HK-2 (cell line): ENCODE measurements around the gene PRMT3.
"Not testable (repeated sequence)": the region's sequence is repeated elsewhere in the genome, so short reads cannot be mapped to it uniquely, and the experiment has no call there.

ENCODE experiments used
- DNase-seq: peaks from one replicate; pipeline ENCODE4 v3.0.0-alpha.2; 2018; ENCODE audit not compliant: unreplicated experiment

Gene PRMT3

DNA sequence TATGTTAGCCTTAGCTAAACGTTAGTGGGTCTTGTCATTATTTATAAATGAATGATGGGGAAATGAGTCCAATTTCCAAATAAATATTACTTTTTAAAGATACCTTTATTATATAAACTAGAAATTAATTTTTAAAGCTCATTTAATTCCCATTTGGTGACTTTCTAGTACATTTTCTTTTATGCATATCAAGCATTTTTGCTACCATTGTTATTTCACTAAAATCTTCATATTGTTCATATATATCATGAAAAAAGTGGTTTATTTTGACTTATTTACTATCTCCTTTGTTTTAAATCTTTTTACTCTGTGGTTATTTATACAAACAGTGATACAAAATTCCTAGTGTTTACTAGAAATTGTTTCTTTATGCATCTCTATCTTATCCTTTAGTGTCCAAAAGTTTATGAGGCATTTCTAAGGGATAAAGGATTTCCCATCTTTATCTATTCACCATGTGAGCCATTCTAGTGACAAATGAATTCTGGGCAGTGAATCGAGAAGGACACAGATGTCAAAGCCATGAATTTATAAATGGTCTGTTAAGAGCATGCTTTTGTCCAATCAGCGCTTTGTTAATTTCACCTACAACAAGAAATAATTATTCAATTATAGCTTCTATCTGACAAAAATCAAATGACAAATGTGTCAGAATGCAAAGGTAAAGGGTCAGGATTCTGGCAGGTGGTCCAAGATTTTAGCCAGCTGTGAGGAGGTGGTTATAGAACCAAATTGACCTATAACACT is 70.6 kb downstream of the PRMT3 start:
- no peak for DNase-seq

DNA sequence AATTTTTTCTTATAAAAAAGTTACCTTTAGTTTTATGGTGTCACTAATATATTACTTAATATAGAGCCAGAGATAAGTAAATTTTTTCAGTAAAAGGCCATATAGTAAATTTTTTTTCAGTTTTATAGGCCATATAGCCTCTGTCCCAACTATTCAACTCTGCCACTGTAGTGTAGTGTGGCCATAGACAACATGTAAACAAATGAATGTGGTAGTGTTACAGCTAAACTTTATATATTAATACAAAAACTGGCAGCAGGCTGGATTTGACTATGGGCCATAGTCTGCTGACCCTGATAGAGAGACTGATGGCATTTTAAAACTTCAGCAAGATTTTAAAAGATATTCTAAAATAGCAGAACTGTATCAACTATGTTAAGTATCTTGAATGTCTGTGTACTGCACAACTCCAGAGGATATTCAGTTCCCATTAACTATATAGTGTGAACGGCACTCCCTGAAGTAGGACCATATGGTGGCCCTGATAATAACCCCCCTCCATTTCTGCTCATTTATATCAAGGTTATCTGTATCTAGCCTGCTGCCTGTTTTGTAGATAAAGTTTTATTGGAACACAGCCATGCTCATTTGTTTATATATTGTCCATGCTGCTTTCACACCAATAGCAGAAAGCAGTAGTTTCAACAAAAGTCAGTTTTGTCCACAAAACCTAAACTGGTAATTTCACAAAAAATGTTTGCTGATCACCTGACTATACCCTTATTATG is 71.6 kb downstream of the PRMT3 start:
- no peak for DNase-seq

DNA sequence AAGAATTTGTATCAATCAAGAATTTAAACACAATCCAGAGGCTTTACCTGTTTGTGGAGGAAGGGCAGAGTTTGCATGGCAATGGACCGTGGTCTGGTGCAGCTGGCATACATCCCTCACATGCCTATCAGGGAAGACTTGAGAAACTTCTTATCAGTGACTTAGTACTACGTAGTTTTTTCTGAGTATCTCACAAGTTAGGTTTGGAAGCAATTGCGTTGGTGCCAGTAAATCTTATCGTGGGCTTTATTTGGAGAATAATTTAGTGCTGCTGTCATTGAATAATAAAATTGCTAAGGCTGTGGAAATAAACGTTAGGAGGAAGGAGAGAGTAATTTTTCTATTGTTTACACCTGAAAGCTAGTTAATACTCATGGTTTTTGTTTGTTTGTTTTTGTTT is 72.3 kb downstream of the PRMT3 start:
- DNase-seq = no peak

DNA sequence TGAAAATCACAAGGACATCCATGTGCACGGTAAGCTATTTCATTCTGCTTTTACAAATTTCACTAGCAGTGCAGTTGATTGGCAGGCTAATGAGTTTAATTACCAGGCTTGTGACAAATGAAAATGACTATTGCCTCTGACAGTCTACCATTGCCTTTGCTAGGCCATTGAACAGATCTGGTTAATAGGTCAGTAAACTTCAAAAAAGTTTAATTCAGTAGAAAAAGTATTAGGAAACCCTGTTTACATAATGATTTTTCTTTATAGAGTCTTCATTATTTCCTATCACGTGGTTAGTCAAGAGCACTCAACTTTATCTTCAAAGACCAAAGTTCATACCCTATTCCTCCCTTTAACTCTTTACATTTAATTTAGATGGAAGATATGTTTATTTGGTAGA is 77.0 kb downstream of the PRMT3 start:
- DNase-seq = no peak

DNA sequence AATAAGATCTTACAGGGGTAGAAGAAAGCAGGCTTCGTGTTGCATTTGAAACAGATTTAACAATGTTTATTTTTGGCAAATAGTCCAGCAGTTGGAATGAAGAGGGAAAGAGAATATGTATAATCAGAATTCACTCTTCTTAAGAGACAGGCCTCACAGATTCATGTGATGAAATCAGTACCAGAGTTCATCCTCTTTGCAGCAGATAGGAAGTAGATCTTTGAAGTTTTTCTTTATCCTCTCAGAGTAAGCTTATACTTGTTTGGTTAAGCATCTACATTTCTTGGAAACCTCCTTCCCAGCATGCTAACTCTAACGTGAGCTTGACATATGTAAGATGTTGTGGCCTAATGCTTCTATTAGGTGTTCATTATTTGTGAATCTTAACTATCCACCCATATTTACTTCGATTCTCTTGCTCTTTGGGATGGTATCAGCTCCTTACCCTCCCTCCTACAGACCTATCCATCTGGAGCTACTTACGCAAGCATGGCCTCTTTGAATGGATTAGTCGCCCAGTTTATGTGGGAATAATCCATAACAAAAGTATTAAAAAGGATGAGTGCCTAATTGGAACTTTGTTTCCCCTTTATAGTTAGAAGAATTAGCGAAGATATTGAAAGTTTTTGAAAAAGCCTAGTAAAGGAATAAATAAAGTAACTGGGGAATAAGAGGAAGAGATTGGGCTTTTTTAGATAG is 80.1 kb downstream of the PRMT3 start:
- DNase-seq = no peak

DNA sequence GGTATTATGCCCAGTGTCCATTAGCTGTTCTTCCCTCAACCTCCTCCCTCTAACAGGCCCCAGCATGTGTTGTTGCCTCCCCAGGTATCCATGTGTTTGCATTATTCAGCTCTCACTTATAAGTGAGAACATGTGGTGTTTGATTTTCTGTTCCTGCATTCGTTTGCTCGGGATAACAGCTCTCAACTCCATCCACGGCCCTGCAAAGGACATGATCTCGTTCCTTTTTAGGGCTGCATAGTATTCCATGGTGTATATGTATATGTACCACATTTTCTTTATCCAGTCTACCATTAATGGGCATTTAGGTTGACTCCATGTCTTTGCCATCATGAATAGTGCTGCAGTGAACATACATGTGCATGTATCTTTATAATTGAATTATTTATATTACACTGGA is 82.8 kb downstream of the PRMT3 start:
- no peak for DNase-seq

DNA sequence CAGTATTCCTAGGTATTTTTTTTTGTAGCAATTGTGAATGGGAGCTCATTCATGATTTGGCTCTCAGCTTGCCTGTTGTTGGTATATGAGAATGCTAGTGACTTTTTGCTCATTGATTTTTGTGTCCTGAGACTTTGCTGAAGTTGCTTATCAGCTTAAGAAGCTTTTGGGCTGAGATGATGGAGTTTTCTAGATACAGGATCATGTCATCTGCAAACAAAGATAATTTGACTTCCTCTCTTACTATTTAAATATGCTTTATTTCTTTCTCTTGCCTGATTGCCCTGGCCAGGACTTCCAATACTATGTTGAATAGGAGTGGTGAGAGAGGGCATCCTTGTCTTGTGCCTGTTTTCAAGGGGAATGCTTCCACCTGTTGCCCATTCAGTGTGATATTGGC is 84.4 kb downstream of the PRMT3 start:
- not testable (repeated sequence) for DNase-seq

DNA sequence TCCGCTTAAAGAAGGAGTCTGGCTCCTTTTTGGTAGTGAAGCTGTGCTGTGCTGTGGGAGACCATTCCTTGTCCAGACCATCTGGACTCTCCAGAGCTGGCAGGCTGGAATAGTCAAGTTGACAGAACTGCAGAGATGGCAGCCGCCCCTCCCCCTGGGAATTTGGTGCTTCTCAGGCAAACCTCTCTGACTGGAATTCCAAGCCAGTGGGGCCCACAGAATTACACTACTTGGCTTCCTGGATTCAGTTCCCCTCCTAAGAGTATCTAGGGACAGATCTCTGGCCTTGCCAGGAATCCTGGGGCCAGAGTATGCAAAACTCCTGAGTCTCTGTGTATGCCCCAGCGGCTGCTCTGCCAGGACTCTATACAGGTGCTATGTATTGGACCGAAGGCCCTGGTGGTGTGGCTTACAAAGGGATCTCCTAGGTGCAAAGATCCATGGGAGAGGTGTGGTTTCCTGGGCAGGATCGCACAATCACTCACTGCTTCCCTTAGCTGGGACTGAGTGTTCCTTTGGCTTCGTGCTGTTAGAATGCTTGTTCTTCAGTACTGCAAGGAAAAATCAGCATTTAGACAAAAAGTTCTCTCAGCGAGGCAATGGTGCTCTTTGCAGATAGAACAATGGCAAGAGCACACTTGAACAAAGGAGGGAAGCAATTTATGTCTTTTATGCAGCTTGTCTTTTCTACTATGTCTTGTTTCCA is 86.8 kb downstream of the PRMT3 start:
- no peak for DNase-seq

DNA sequence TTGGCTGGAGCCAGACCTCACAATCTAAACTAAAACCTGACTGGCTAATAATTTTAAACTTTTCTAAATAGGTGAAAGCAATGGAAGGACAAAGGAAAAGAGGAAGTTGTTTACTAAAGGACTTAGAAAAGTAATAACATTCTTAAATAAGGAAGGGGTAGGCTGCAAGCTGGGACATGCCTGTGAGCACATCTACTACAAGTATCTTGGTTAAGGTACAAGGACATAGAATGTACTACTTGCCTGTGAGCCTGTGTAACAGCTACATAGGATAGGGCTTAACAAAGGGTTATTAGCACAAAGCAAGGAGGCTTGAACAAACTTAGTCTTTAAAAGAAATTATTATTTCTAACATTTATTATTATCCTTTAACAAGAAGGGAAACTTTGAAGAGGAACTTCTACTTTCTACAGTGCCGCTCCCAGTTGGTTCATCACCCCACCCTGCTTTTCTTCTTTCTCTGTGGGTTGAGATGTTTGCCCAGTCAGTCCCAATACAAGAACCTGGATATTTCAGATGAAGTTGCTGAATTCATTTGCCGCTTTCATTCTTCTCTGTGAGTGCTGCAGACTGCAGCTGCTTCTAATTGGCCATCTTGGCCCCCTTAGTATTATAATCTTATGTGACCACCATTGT is 87.5 kb downstream of the PRMT3 start:
- DNase-seq = no peak

DNA sequence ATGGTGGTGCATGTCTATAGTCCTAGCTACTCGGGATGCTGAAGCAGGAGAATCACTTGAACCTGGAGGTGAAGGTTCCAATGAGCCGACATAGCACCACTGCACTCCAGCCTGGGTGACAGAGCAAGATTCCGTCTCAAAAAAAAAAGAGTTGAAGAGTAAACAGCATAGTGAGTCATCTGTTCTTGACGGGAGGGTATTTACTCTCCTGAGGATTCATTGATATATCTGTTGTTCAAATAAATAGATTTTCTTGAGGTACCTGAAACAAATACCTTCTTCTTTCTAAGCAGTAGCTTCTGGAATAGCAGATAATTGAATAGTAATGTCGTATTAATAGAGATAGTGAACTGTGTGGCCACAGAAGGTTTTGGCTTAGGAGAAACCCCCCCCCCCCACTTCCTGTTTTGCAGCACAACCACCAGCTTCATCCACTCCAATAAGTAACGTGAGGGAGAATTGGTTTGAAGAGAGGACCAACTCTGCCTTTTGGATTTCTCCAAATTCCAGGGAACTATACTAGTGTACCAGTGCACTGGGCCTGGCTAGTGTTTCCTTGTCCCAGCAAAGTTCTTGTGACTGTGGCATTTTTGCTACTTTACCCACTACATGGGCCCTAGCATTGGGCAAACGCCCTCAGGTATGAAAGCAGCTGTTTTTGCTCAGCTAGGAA is 90.0 kb downstream of the PRMT3 start:
- DNase-seq = no peak

DNA sequence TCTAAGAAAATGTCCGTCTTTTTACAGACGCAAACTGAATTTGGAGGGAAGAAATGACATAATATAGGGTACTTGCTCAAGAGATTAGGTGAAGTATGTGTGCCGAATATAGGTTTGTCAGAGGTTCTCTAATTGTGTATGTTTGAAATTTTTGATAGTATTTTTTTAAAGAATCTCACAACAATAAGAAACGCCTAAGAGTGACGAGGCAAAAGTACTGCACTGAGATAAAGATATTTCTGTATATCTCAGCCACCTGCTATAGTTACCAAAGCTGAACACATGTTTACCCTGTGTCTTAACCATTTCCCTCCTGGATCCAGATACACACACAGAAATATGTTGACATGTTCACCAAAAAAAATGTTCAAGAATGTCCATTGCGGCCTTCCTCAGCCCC is 92.0 kb downstream of the PRMT3 start:
- DNase-seq = no peak

DNA sequence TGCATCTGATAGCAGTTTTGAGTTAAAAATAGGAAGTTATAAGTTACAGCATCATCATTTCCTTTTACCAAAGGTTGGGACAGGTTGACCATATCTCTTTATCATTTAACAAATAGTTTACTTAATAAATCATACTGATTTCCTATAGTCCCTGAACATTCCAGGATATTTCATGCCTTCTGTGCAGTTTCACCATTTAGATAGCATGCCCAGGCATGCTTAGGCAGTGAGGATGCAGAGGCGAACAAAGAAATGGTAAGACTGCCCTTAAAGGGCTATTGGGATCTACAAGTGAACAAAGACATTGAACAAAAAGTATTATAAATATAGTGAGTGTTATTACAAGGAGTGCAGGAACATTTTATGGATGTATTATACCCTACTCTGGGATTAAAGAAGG is 96.4 kb downstream of the PRMT3 start:
- no peak for DNase-seq

DNA sequence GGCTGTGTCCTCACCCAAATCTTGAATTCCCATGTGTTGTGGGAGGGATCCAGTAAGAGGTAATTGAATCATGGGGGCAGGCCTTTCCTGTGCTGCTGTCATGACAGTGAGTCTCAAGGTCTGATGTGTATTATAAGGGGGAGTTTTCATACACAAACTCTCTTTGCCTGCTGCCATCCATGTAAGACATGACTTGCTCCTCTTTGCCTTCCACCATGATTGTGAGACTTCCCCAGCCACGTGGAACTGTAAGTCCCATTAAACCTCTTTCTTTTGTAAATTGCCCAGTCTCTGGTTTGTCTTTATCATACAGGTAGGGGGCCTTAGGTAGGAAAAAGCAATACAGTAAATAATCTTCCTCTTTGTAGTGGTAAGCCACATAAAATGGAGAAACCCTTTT is 96.9 kb downstream of the PRMT3 start:
- DNase-seq = not testable (repeated sequence)

DNA sequence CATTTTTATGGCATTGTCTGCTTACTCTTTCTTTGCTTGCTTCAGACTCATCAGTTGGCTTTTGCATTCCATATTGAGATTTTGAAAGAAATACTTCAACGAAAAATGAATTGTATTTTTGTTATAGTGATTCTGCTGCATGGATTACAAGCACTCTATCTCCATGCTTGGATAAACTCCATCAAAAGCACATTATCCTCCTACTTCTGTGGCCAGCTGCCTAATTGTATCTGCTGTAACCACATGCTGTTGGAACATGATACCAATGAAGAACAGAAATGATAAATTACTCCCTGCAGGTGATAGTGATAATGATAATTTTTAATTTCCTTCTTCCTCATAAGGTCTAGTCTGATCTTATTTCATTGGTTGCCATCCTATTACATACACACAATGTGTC is 100.8 kb downstream of the PRMT3 start:
- no peak for DNase-seq

DNA sequence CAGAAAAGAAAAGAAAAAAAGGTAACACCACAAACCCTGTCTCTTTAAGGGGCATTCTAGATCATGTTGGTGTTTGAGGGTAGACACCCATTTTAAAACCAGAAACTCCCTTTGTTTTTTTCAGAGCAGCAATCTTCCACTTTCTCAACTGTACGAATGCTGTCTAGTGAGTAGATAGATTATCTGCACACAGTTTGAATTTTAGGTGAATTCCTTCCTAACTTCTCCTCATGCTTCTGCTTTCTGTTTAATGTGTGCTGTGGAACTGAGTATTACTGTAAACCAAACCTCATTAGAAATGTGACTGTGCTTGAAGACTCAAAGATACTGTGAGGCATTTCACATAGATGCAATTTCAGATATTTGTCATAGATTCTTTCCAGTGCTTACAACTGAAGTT is 102.4 kb downstream of the PRMT3 start:
- no peak for DNase-seq

DNA sequence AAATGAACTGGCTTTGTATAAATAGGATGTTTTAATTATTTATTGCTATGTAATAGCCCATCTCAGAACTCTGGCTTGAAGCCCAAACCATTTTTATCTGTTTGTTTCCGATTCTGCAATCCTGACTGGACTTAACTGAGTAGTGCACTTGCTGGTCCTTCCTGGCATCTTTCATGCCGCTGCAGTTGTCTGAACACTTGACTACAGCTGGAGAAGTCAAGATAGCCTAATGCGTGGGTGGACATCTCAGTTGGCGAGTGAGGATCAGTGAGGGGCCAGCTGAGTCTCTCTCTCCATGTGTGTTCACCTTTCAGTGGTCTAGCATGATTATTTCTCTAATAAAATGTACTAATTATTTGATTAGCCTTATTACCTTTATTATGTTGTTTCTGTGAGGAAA is 105.8 kb downstream of the PRMT3 start:
- no peak for DNase-seq

DNA sequence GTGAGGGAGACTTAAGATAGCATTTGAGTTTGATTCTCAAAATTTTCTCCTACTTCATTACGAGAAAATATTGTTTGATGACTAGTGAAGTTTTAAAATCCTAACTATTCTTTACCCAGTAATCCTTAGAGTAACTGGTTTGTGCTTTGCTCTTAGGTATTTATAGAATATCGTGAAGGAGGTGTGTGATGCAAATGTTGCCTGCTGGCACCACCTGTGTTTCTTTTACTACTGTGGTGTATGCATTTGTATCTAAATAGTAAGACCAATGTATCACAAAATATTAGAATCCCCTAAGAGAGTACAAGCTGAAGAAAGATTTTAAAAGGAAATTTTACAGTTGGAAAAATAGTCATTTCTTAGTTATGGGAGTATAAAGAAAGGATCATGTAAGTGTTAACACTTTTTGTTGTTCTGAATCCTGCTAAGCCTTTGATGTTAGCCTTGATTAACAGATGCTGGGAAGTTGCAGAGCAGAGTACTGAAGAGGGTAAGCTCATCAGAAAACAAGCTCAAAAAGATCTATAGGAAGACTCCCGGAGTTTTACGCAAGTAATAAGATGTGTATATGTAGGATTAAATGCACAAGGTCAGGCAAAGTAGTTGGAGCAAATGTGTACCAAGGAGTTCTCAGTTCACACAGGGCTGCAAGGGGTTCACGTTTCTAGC is 109.7 kb downstream of the PRMT3 start:
- no peak for DNase-seq

DNA sequence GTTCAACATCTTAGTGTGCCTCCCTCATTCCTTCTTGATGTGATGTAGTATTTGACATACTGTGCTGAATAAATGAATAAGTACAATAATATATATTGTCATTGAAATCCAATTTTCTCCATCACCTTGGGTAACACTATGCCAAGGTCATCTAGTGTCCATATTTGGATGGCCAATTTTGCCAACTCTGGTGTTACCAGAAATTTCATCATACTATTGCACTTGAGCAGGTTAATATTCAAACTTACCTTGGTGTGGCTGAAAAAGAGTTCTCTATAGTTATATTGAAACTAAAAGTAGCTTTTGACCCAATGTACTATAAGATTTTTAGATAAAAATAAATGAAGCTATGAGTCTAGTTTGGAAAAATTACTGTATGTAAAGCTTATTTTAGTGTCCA is 113.7 kb downstream of the PRMT3 start:
- no peak for DNase-seq

DNA sequence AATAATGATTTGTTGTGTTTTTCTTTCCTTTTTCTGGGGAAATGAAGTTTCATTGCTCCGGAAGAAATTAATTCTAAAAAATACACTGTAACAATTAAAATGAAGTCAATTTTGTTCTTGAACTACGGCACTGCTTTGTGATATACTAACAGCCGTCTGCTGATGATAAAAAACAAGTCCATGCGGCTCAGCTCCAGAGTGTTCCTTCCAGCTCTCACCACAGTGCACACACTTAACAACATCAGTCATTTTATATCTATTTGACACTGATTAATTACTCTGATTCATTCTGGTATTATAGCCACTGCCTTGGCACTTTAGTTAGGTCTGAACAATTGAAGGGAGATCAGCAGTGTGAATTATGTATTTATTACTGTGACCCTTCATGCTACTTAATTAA is 114.5 kb downstream of the PRMT3 start:
- no peak for DNase-seq

DNA sequence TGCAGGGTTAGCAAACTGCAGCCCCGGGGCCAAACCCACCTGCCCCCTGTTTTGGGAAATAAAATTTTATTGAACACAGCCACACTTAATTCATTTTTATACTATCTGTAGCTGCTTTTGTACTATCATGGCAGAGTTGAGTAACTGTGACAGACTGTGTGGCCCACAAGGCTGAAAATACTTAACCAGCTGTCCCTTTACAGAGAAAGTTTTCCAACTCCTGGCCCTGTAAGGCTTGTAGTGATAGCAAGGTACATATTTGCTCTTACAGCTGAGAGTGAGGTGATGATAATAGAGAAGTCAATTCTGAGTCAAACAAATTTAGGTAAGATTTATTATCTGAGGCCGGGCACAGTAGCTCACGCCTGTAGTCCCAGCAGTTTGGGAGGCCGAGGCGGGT is 124.5 kb downstream of the PRMT3 start:
- DNase-seq = no peak

DNA sequence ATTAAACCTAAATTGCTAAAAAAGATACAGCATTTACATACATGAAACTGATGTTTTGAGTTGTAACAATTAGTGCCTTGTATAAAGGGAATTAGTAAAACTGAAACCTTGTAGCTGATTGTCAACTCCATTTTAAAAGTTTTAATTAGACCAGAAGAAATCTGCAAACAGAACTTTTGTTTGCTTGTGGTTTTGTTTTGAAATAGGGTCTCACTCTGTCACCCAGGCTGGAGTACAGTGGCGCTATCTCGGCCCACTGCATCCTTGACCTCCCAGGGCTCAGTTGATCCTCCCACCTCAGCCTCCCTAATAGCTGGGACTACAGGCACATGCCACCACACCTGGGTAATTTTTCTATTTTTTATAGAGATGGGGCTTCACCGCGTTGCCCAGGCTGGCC is 125.4 kb downstream of the PRMT3 start:
- DNase-seq = no peak
